Measurements from ENCODE around the gene HINT3. TPM values are rescaled to one million over a fixed set of nuclear protein-coding genes. Genes with fewer than 3 reads are reported as not detected.

The HINT3 gene
- total and polyA plus RNA-seq, 2 donors (not counting 3 experiments of a cell fraction or from before 2014, with no cell fraction given): 1.8 to 8.4 TPM

DNA sequence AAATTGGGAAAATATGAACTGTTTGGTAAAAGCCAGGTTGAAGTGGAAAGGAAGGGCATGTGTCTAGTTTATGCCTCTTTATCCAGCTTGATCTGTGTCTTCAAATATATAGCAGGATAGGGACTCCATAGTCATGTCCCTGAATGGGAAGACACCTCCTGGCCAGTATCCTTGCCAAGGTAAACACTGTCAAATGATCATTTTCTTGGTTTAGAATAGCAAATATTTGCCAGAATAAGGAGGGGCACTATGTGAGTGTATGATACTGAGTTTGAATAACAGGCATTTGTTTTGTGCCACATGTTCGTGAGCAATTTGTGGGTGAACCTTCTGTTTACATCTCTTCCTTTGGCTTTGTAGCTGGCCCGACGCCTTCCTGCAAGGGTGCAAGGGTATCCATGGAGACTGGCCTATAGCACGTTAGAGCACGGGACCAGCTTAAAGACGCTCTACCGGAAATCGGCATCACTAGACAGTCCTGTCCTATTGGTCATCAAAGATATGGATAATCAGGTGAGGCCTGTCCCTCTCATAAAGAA is 34.2 kb upstream of the HINT3 start:
- ChIA-PET POLR2A (no interaction called here), CTCF (interaction anchor here (1.4 kb wide), 1 partner anchor 34 kb away, joined by 4 read pairs; no protein-coding TSS in a partner anchor)
- dilution Hi-C loops (cut with MboI; ENCODE audit: extremely low pct_ligation_motif_present, low sequenced_read_pairs) (no loop called here), intact Hi-C loops (cut with micrococcal nuclease) (no loop called here)
- Histone ChIP-seq H2AFZ (ENCODE audit: low read depth, low read length) (no peak overlapping the region), H3K27ac (ENCODE audit: insufficient read depth, low read depth, low read length) (no peak overlapping the region), H3K4me2 (ENCODE audit: insufficient read depth, low read length) (no peak overlapping the region), H3K36me3 (ENCODE audit: control insufficient read depth in 2 of 2, extremely low read depth in 1 of 2, insufficient read depth in 2 of 2, low read length in 2 of 2) (peaks cover 20 to 29% of the 10 kb centered on the region in 2 experiments), H3K4me3 (replicated peaks in 1 of 3; ENCODE audit: insufficient read depth in 1 of 3, low read depth in 1 of 3, low read length in 3 of 3) (no peak overlapping the region), H4K20me1 (replicated peaks; ENCODE audit: control insufficient read depth, extremely low read depth, insufficient read depth, low read length) (no peaks in the 10 kb centered on the region), H3K9me3 (replicated peaks; ENCODE audit: control insufficient read depth, insufficient read depth, low read length) (no peaks in the 10 kb centered on the region), H3K27me3 (ENCODE audit: control insufficient read depth in 2 of 2, insufficient read depth in 2 of 2, low read length in 2 of 2) (no peaks in the 10 kb centered on the region), H3K9ac (replicated peaks; ENCODE audit: extremely low read depth, insufficient read depth, low read length) (no peak overlapping the region), H3K79me2 (ENCODE audit: control insufficient read depth, insufficient read depth, low read length) (no peaks in the 10 kb centered on the region), H3K9me1 (replicated peaks; ENCODE audit: control insufficient read depth, extremely low read depth, insufficient read depth, low read length) (no peaks in the 10 kb centered on the region), H3K4me1 (ENCODE audit: control insufficient read depth, extremely low read depth, insufficient read depth, low read length) (peaks cover 14% of the 10 kb centered on the region)
- DNase-seq (ENCODE audit: low read depth, low spot score): no peak
- no peak for TF ChIP-seq FOS (IDR thresholded peaks at IDR 0.05; ENCODE audit: borderline replicate concordance, insufficient read depth, low read length)
- no peak for FAIRE-seq
- BruUV-seq (replicated peaks): no TSS peak

DNA sequence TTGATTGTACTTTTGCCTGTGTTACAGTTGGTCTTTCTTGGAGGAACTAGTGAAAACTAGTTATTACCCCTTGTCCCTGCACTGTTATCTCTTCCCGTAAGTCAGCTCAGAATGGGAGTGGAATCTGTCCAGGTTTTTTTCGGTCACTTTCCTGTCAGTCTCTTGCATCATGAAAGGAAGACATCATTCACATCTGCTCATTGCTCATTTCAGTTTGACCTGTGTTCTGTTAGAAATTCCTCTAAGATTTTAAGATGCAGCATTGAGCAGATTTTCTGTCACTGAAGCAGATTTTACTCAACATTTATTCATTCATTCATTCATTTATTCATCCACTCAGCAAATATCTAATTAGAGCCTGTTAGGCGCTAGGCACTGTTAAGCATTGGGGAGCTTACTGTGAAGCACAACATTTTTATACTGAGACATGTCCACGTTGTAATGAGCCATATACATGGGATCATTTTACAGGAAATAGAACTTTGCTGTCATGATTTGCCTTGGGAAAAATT is 33.1 kb upstream of the HINT3 start:
- CTCF ChIA-PET: interaction anchor here (1.1 to 2.6 kb wide), 6 partner anchors 11 to 133 kb away, joined by 3 to 6 read pairs (median 4); partner anchors contain the start of genes HINT3 and NCOA7

More for the DNA sequence above, 33.1 kb upstream of the HINT3 start:
- no peaks in the 10 kb centered on the region for H3K9me1 ChIP-seq (replicated peaks; ENCODE audit: control insufficient read depth, extremely low read depth, insufficient read depth, low read length)
- POLR2A ChIA-PET: no interaction called here
- no peak overlapping the region for H3K9ac ChIP-seq (replicated peaks; ENCODE audit: extremely low read depth, insufficient read depth, low read length)
- H3K4me3 ChIP-seq (replicated peaks in 1 of 3; ENCODE audit: insufficient read depth in 1 of 3, low read depth in 1 of 3, low read length in 3 of 3): no peak overlapping the region
- no peak for DNase-seq (ENCODE audit: low read depth, low spot score)
- no peak overlapping the region for H2AFZ ChIP-seq (ENCODE audit: low read depth, low read length)
- dilution Hi-C loops (cut with MboI; ENCODE audit: extremely low pct_ligation_motif_present, low sequenced_read_pairs) (no loop called here), intact Hi-C loops (cut with micrococcal nuclease) (no loop called here)
- TF ChIP-seq, protein P1, sequence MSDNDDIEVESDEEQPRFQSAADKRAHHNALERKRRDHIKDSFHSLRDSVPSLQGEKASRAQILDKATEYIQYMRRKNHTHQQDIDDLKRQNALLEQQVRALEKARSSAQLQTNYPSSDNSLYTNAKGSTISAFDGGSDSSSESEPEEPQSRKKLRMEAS (IDR thresholded peaks at IDR 0.05; ENCODE audit: insufficient read depth, insufficient read length): no peak
- TF ChIP-seq MYC (IDR thresholded peaks at IDR 0.05; ENCODE audit: low read depth, low read length) (no peak), GATA2 (IDR thresholded peaks at IDR 0.05; ENCODE audit: insufficient read depth, insufficient read length, low read depth, low read length) (no peak), POLR2AphosphoS5 (IDR thresholded peaks at IDR 0.05; ENCODE audit: insufficient read depth, low read depth, low read length) (no peak), EZH2 (IDR thresholded peaks at IDR 0.05; ENCODE audit: borderline replicate concordance, low read depth, low read length, severe bottlenecking) (no peak), POLR2A (IDR thresholded peaks at IDR 0.05; ENCODE audit: low read depth, low read length) (no peak), JUN (IDR thresholded peaks at IDR 0.05; ENCODE audit: borderline replicate concordance, insufficient read depth, insufficient read length, low read depth) (no peak), FOS (IDR thresholded peaks at IDR 0.05; ENCODE audit: borderline replicate concordance, insufficient read depth, low read length) (no peak)
- TF ChIP-seq, protein P2, sequence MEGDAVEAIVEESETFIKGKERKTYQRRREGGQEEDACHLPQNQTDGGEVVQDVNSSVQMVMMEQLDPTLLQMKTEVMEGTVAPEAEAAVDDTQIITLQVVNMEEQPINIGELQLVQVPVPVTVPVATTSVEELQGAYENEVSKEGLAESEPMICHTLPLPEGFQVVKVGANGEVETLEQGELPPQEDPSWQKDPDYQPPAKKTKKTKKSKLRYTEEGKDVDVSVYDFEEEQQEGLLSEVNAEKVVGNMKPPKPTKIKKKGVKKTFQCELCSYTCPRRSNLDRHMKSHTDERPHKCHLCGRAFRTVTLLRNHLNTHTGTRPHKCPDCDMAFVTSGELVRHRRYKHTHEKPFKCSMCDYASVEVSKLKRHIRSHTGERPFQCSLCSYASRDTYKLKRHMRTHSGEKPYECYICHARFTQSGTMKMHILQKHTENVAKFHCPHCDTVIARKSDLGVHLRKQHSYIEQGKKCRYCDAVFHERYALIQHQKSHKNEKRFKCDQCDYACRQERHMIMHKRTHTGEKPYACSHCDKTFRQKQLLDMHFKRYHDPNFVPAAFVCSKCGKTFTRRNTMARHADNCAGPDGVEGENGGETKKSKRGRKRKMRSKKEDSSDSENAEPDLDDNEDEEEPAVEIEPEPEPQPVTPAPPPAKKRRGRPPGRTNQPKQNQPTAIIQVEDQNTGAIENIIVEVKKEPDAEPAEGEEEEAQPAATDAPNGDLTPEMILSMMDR (IDR thresholded peaks at IDR 0.05; ENCODE audit: extremely low read depth in 1 of 2, insufficient read depth in 1 of 2, low read depth in 1 of 2, low read length in 2 of 2): no peak
- H4K20me1 ChIP-seq (replicated peaks; ENCODE audit: control insufficient read depth, extremely low read depth, insufficient read depth, low read length): no peaks in the 10 kb centered on the region
- FAIRE-seq: no peak
- H3K4me2 ChIP-seq (ENCODE audit: insufficient read depth, low read length): no peak overlapping the region
- H3K36me3 ChIP-seq (ENCODE audit: control insufficient read depth in 2 of 2, extremely low read depth in 1 of 2, insufficient read depth in 2 of 2, low read length in 2 of 2): peaks cover 25 to 32% of the 10 kb centered on the region in 2 experiments
- H3K79me2 ChIP-seq (ENCODE audit: control insufficient read depth, insufficient read depth, low read length): no peaks in the 10 kb centered on the region
- no peaks in the 10 kb centered on the region for H3K9me3 ChIP-seq (replicated peaks; ENCODE audit: control insufficient read depth, insufficient read depth, low read length)
- no peak overlapping the region for H3K27ac ChIP-seq (ENCODE audit: insufficient read depth, low read depth, low read length)
- no TSS peak for BruUV-seq (replicated peaks)
- peaks cover 10% of the 10 kb centered on the region for H3K4me1 ChIP-seq (ENCODE audit: control insufficient read depth, extremely low read depth, insufficient read depth, low read length)
- no peaks in the 10 kb centered on the region for H3K27me3 ChIP-seq (ENCODE audit: control insufficient read depth in 2 of 2, insufficient read depth in 2 of 2, low read length in 2 of 2)

Measured in endothelial cell of umbilical vein (primary cell).